Activated CD8-positive, alpha-beta memory T cell treated with anti-CD3 and anti-CD28 coated beads for 36 hours (primary cell): ENCODE measurements around the gene HLCS. TPM values are rescaled to one million over a fixed set of nuclear protein-coding genes. Genes with fewer than 3 reads are reported as not detected.

Source experiments
- CTCF ChIA-PET: fragments of 350-600 bp; sonication (Branson Sonifier 250); formaldehyde crosslinking; loops from one replicate; lab custom pipeline; 2021; ENCODE audit warnings: antibody characterized with exemption; lab: Charles Lee
- POLR2A ChIA-PET: fragments of 350-600 bp; sonication (Branson Sonifier 250); formaldehyde crosslinking; loops from one replicate; lab custom pipeline; 2021; ENCODE audit warnings: antibody characterized with exemption; lab: Charles Lee
- total RNA-seq, 2 experiments: library from RNA; stranded (reverse); gene quantifications; one replicate each; pipeline ENCODE4 v1.2.3, GENCODE V29; 2021

The HLCS gene
- total RNA-seq, 2 experiments from 2014 or later, result 14.7 to 14.8 TPM

DNA sequence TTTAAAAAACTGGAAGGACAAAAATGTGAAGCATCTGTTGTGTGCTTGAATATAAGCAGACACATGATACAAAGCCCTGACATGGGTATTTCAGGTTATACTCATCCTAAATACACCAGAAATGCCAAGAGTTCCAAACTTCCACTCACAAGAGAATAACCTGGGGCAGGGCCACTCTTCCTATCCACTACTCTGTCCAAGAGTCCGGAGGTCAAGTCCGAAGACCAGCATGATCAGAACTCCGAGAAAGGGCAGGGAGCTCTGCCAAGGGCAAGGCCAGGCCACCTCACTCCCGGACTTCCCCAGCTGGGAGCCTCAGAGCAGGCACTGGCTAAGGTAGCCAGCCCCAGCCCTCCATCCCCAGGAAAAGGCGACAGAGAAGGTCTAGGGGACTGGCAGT, 37.5 kb downstream of the HLCS start:
- CTCF ChIA-PET, result interaction anchor here (3.1 kb wide), 1 partner anchor 298 kb away, joined by 15 read pairs; no protein-coding TSS in a partner anchor
- POLR2A ChIA-PET, result no interaction called here

DNA sequence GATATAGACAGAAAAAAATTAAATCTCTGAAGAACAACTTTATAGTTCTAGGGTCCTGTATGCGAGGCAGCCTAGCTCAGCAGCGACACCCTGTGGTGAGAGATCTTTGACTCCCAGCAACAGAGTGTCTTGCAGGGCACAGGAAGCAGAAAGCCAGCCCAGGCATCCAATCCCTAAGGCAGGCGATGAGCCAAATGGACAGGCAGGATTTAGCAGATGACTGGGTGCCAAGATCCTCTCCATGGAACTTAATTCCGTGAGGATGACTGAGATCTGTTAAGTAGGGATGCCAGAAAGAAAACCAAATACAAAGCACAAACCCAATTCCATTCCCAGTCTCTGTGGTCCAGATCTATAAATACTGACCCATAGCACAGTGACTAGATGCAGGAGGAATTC, 38.8 kb downstream of the HLCS start:
- CTCF ChIA-PET, result interaction anchor here (0.7 to 3.1 kb wide), 7 partner anchors 10 to 297 kb away, joined by 3 to 15 read pairs (median 3); no protein-coding TSS in a partner anchor
- POLR2A ChIA-PET, result no interaction called here

DNA sequence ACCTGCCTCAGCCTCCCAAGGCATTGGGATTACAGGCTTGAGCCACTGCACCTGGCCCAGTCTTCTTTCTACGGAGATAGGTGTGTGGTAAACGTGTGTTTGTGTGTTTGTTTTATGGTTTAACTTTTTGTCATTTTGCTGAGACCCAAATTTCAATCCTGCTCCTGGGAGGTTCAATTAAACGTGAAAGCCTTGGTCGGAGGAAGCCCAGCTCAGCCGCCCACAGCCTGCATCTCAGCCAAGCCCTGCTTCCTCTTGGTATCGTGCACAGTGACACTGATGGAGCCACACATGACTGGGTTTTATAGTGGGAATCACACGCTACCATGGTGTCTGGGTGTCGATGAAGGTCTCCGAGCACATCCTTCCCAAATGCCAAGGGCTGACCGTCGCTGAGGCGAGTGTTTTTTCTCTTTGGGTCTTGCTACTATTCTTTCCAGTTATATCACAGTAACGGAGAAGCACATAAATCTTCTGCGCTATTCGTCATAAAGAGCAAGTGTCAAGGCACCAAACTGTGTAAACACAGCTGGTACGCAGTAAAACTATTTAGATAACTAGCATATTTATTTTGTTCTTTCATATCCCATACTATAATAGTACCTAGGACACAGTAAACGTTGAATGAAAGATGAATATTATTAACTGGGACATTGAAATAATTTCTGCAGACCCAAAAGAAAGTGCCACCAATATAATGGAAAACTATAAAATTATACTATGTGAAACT, 39.3 kb downstream of the HLCS start:
- POLR2A ChIA-PET, result no interaction called here
- CTCF ChIA-PET, result interaction anchor here (0.7 to 3.1 kb wide), 7 partner anchors 10 to 296 kb away, joined by 3 to 15 read pairs (median 3); no protein-coding TSS in a partner anchor

DNA sequence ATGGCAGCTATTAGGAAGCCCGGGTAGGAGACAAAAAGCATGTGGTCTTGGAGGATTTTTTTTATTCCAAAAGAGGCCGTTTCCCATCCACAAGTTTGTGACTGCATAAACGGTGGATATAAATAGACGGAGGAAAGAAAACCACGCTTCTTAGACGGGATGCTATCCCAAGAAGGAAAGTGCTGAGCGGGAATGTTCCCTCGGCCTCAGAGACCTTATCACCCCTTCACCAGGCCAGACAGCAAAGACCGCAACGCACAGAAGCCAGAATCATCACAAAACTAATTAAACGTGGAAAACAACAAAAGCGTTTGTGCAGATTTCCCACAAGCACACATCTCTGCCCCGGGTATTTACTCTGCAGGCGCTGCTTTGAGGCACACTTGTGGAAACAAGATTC, 43.2 kb downstream of the HLCS start:
- POLR2A ChIA-PET, result no interaction called here
- CTCF ChIA-PET, result no interaction called here

DNA sequence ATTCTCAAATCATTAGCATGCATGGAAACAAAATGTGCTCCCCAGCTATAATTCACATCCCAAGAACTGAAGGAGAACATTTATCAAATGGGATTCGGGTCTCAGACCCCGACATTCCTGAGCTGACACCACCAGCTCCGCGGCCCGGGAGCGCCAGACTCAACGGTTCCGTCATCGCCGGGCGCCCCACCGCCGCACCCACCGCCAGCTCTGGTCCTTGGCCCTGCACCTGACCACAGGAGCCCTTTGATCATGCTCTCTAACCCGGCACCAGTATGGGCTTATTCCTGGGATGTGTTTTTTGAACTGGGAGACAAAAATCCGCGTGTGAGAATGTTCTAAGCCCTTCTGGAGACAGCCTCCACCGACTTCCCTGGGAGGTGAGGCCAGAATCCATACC, 43.6 kb downstream of the HLCS start:
- ChIA-PET POLR2A (no interaction called here), CTCF (interaction anchor here (1.4 kb wide), 1 partner anchor 13 kb away, joined by 4 read pairs; no protein-coding TSS in a partner anchor)

- CTCF ChIA-PET, result no interaction called here
- POLR2A ChIA-PET, result no interaction called here
Observed at GRCh38 chr21:36918291-36918690, 48.2 kb downstream of the HLCS start.

DNA sequence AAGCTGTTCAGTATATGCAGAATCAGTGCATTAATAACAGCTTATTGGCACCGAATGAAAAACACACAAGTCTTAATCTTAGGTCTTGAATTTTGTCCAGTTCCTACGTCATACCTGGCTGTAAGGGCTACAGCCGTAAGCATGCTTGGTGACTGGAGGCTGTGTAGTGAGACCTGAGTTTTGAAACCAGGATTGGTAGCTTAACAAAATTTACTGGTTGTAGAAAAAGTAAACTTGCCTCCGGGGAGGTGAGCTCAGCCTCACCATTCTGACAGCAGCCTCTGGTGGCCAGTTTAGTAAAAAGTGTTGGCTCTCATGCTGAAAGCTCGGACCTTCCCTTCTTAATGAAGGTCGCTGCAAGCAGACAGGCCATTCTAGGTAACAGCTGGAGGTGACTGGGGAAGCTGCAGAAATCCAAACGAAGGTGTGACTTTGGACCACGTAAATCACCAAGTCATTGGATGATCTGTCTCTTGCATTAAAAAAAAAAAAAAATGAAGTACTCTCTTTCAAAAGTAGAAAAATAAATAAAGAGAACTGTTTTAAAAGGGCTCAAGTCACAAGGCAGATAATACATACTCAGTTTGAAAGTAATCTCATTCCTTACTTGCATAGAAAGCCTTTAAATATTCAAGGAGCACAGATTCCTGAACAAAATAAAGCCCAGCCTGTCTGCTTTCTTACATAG, 48.9 kb downstream of the HLCS start:
- CTCF ChIA-PET, result interaction anchor here (0.8 kb wide), 1 partner anchor 10 kb away, joined by 3 read pairs; no protein-coding TSS in a partner anchor
- POLR2A ChIA-PET, result no interaction called here

DNA sequence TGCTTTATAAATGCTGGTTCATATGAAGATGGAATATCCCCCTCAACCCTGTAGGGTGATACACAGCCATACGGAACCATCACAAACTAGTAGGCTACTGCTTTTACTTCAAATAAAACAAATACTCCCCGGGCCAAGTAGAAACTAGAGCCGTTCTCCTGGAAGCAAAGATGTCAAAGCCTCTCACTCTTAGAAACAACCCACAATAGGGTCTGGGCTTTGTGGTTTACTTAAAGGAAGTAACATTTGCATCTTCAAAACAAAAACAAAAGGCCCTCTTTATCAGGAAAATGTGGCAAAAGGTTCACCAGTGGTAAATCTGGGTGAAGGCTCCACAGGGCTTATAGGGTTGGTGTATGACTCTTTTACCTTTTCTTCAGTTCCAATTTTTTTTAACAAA, 49.8 kb downstream of the HLCS start:
- ChIA-PET POLR2A (no interaction called here), CTCF (no interaction called here)

DNA sequence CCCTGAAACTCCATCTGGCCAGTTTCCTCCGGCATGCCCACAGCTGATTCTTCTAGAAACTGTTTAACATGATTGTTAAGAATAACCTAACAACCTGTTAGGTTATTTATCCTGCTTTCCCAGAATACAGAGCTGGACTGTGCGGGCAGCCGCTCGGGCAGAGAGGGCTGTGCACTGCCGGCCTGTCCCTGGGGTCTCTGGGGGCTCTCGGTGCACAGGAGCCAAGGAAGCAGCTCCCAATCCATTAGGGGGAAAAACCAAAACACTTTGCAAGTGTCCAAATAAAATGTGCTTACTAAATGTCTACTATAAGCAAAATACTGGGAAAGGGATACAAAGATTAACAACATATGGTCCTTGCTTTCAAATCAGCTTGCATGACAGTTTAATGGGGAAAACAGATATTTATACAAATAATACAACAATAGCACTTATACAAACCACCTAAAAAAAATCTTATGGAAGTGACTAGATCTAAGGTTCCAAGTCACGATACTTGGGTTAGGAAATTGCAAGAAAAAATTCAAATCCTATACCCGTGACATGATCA, 50.7 kb downstream of the HLCS start:
- ChIA-PET POLR2A (no interaction called here), CTCF (interaction anchor here (0.6 to 1.2 kb wide), 2 partner anchors 12 to 456 kb away, joined by 3 read pairs; no protein-coding TSS in a partner anchor)

DNA sequence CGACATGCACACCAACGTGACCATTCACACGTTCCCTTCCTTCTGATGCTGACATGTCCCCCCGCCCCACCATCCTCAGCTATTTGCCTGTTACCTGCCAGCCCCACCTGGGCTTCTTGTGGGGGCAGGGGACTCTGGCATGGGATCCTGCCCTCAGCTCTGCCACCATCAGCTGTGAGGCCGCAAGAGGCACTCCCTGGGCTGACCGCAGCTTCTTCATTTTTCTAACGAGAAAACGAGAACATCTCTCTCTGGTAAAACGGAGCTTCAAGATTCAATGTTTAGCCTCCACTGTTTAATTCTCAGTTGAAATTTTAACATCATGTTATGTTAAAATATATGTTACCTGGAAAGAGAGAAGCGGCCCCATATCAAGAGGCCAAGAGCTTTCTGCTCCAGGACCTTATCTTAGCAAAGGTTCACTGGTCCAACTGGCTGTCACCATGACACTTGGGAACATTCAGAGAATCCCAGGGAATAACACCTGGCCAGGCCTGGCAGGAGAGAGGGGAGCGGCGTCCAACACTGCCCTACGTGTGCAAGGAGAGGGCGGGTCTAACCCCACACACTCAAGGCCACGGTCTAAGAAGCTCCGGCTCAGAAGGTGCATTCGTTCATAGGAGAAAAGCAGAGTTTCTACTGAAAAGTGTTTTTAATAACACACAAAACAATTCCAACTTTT, 51.3 kb downstream of the HLCS start:
- ChIA-PET CTCF (interaction anchor here (1.2 kb wide), 1 partner anchor 12 kb away, joined by 3 read pairs; no protein-coding TSS in a partner anchor), POLR2A (no interaction called here)

DNA sequence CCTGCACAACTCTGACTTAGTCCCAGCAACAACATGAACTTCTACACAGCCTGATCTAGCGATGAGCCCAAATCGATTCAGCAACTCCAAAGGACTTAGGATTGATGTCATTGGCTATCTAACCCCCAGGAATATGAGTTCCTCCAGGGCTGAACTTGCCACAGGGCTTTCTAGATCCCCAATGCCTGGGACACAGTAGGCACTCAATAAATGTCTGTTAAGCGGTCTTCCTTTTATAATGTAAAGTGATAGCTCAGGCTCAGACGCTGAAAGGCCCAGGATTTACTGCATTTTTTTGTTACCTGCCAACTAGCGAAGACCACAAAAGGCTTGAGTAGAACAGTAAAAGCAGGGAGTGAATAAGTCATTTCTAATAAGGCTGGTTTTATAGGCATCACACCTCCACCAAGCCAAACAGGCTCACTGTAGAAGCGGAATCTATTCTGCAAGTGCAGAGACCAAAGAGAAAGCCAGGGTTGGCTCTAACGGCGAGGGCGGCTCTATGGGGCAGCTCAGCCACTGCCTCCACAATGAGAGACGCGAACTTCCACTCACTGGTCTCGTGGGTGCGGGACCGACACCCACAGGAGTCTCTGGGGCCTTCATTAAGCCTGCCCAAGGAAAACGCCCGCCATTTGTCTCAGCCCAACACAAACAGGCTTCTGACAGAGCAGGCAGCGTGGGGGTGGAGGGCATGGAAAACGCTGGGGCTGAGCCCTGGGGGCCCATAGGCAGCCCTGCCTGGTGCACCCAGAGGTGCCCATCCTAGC, 52.0 kb downstream of the HLCS start:
- ChIA-PET CTCF (no interaction called here), POLR2A (no interaction called here)

DNA sequence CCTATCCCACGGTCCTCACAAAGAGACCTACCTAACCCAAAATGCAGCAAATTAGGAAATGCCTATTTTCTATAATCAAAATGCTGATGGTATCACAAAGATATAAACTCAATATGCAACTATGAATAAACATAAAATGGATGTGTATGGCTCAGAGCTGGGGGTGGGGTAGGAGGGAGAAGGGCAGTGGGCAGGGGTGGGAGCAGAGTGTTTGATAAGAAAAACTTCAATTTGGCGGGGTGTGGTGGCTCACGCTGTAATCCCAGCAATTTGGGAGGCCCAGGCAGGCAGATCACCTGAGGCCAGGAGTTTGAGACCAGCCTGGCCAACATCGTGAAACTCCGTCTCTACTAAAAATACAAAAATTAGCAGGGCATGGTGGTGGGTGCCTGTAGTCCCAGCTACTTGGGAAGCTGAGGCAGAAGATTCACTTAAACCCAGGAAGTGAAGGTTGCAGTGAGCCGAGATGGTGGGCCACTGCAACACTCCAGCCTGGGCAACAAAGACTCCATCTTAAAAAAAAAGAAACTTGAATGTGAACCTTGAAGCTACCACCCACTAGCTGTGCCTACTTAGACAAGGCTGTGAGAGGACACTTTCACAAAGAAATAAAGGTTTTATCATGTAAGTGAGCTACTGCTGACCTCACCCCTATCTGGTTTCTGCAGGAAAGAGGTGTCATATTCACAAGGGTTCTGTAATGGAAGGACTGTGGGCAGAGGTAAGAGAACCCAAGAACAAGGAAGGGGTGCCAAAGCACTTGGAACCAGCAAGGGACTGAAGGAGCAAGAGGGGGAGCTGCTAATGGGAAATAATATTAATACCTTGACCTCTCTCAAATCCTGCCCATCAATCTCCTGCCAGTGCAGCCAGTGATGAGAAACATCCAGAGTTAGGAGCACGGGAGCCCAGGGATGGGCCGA, 53.0 kb downstream of the HLCS start:
- CTCF ChIA-PET, result no interaction called here
- POLR2A ChIA-PET, result no interaction called here

GRCh38 chr21:36910581-36911307, 55.7 kb downstream of the HLCS start:
- CTCF ChIA-PET, result no interaction called here
- POLR2A ChIA-PET, result no interaction called here

DNA sequence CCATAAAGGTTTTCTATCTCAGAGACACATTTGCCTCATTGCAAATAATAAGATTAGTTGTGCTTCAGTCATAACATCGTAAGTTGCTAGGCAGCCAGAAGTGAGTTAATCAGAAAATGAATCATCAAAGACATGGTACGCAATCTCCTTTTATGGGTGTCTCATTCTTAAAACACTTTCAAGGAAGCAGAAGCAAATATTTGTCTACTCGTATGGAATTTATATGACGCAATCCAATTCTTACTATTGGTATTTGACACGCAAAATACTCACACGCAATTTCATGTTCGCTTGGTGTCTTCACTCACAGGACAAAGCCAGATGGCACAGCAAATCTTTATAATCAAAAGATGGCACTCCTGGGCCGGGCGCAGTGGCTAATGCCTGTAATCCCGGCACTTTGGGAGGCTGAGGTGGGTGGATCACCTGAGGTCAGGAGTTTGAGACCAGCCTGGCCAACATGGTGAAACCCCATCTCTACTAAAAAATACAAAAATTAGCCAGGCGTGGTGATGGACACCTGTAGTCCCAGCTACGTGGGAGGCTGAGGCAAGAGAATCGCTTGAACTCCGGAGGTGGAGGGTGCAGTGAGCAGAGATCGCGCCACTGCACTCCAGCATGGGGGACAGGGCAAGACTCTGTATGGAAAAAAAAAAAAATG, 56.4 kb downstream of the HLCS start:
- ChIA-PET CTCF (no interaction called here), POLR2A (no interaction called here)

DNA sequence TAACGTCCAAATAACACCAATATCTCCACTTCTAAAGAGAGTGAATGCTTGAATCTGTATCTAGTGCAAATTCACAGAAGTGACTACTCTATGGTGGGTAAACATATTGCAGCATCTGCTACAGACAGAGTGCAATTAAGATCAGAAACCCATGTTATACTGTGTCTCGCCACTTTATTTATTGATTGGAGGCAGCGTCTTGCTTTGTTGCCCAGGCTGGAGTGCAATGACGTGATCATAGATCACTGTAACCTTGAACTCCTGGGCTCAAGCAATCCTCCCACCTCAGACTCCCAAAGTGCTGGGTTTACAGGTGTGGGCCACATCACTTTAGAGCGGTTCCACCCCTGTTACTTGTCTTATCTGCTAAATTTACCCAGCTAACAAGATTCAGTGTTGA, 57.0 kb downstream of the HLCS start:
- ChIA-PET POLR2A (no interaction called here), CTCF (no interaction called here)

GRCh38 chr21:36908260-36908908, 58.1 kb downstream of the HLCS start:
- ChIA-PET POLR2A (no interaction called here), CTCF (no interaction called here)
